ENCODE measurements around the gene FGD5.

GRCh38 chr3:14772533-14773138 lies 46.1 kb upstream of the FGD5 start:
- TF ChIP-seq CTCF (IDR thresholded peaks at IDR 0.05) (no peak), POLR2A (IDR thresholded peaks at IDR 0.05) (no peak)
